ENCODE data around the gene PIBF1. TPM values are rescaled to one million over a fixed set of nuclear protein-coding genes. Genes with fewer than 3 reads are reported as not detected.
A peak's percentile ranks its signal among the peaks of the same experiment; 100 is the strongest.
"Not testable (repeated sequence)": the region's sequence is repeated elsewhere in the genome, so short reads cannot be mapped to it uniquely, and the experiment has no call there.

Gene PIBF1
- total RNA-seq, 1 donor from 2014 or later = 16.5 TPM

GRCh38 chr13:72820156-72820897 lies 38.4 kb downstream of the PIBF1 start:
- DNase-seq (ENCODE audit: low spot score) = no peak

DNA sequence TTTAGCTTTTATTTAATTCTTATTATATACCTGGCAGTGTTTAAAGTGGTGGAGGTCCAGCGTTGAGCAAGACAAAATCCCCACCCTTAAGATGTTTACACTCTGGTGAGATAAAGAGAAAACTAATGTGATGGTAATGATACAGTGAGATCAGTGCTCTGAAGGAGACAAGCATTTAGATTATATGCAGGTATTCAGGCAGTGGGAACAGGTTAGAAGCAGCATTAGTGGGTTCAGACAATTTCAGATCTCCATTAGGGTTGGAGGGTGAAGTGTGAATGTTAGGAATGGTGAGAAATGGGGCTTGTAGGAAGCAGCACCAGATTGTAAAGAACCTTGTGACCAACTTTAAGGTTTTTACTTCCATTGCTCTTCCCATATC lies 39.0 kb downstream of the PIBF1 start:
- DNase-seq (ENCODE audit: low spot score) = no peak

- no peak for DNase-seq (ENCODE audit: low spot score)
These were observed 41.1 kb downstream of the PIBF1 start for GRCh38 chr13:72823081-72823480.

DNA sequence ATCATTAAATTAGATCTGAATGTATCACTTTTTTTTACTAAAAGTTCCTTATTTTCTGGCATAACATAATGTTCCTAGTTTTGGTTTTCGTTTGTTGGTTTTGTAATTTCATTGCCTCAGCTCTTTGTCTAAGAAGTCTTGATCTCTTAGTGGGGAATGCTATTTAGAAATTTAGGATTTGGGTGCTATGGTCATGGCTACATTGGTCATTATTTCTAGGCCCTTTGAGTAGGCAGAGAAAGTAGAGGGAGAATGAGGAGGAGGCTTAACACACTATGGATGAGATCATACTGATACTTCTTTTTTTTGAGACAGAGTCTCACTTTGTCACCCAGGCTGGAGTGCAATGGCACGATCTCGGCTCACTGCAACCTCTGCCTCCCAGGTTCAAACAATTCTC lies 41.8 kb downstream of the PIBF1 start:
- no peak for DNase-seq (ENCODE audit: low spot score)

DNA sequence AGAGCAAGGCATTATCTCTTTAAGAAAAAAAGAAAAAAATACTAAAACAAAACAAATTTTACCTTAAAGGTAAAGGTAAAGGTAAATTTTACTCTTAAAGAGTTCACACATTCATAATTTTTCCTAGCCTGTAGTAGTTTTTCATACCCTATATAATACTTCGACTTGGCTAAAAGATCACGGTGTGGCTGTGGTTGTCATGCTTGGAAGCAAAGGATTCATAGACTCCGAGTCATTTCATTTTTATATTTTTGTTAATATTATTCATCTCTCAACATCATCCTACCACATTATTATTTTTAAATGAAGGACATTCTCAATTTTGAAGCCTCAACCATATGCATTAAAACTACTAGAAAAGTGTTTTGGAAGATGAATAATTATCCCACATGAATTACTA lies 52.7 kb downstream of the PIBF1 start:
- DNase-seq (ENCODE audit: low spot score) = no peak

DNA sequence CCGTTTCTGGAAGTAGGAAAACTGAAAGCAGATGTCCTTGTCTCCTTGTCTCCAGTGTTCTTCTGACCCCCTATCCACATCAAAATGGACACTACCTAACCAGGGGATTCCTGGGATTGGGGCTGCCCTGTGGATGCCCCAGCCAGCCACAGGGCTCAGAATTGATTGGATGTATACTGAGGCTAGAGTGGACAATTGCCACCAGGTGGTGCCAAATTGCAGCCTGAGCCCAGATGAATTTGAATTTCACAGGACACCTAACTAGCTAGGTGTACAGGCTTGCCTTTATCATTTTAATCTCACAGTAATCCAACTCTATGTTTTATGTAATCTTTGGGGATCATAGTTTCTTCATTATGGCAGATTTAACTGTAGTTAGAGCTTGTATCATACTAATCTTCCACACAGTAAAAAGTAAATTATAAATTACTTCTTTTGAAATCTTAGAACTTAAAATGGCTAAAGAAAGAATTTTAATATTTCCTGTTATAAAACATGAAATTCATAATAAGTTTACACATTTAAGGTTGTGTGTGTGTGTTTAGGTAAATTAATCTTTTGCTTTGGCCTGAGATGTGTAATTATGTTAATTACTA lies 58.0 kb downstream of the PIBF1 start:
- peak; percentile 58 for DNase-seq (ENCODE audit: low spot score)

- DNase-seq (ENCODE audit: low spot score) = no peak
These were observed 61.1 kb downstream of the PIBF1 start for GRCh38 chr13:72842991-72843390.

- not testable (repeated sequence) for DNase-seq (ENCODE audit: low spot score)
These were observed 63.2 kb downstream of the PIBF1 start for GRCh38 chr13:72845148-72845547.

- no peak for DNase-seq (ENCODE audit: low spot score)
These were observed 67.6 kb downstream of the PIBF1 start for GRCh38 chr13:72849571-72849970.

GRCh38 chr13:72850959-72851677 lies 69.2 kb downstream of the PIBF1 start:
- no peak for DNase-seq (ENCODE audit: low spot score)

DNA sequence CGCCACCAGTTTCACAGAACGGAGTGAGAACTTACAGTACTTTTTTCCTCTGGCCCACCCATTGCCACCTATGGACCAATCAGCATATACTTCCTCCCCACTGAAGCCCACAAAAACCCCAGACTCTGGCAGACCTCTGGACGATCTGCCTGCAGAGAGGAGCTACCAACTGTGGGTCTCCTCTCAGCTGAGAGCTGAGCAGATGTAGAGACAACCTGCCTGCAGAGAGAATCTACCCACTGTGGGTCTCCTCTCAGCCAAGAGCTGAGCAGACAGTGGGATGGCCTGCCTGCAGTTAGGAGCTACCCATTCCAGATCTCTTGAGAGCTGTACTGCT lies 69.7 kb downstream of the PIBF1 start:
- DNase-seq (ENCODE audit: low spot score) = no peak

GRCh38 chr13:72852207-72852606 lies 70.3 kb downstream of the PIBF1 start:
- DNase-seq (ENCODE audit: low spot score) = no peak

- no peak for DNase-seq (ENCODE audit: low spot score)
These were observed 71.1 kb downstream of the PIBF1 start for GRCh38 chr13:72853000-72853399.

DNA sequence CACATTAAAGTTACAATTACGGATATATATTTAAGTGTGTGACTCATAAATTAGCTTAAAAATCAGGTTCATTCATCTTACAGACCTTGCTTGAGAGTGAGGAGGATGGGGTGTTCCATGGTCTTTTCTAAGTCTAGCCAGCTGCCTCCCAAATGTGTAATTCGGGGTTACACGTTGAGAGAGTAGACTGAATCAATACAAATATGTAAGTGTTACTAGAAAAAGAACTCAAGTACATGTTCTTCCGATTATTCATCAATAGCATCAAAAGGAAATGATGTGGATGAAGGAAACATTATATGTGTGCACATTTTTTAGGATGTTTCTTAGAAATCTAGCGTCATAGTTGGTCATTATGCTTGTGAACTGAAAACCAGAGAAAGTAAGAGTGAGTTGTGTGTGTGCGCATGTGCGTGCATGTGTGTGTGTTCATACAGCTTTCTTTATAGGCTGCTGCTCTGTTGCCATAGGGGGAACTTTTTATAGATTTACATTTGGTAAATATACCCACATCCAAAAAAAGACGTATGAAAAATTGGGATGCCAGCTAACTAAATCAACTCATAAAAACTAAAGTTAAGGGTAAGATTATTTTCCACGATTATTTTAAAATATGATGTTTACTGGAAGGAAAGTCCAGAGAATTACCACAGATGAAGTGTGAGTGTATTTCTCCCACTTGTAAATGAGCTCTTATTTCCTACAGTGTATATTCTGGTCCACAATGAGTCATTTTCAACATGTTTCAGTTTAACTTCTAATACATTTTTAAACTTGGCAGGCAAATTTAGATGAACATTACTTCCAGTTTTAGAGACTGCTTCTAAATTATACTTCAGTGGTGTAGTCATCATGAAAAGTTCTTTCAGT lies 82.4 kb downstream of the PIBF1 start:
- DNase-seq (ENCODE audit: low spot score) = no peak

GRCh38 chr13:72868229-72868628 lies 86.3 kb downstream of the PIBF1 start:
- no peak for DNase-seq (ENCODE audit: low spot score)

GRCh38 chr13:72875233-72875632 lies 93.3 kb downstream of the PIBF1 start:
- no peak for DNase-seq (ENCODE audit: low spot score)

DNA sequence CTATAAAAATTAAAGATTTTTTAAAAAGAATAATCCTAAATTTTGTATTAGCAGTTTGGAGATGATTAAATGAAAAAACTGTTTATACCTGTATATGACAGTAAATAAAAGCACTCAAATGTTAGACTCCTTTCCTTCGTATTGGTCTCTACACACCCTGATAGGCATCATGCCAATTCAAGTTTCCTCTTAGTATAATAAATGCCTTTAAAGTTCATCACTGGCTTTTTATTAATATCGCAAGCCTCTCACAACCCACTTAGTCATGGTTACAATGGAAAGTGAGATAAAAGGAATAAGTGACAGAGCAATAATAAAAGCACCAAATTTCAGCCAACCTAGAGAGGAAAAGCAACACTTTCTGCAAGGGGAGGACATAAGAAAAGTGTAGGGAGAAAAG lies 102.2 kb downstream of the PIBF1 start:
- DNase-seq (ENCODE audit: low spot score) = no peak

GRCh38 chr13:72886272-72887067 lies 104.5 kb downstream of the PIBF1 start:
- DNase-seq (ENCODE audit: low spot score) = no peak

- no peak for DNase-seq (ENCODE audit: low spot score)
These were observed 107.6 kb downstream of the PIBF1 start for GRCh38 chr13:72889495-72889894.

DNA sequence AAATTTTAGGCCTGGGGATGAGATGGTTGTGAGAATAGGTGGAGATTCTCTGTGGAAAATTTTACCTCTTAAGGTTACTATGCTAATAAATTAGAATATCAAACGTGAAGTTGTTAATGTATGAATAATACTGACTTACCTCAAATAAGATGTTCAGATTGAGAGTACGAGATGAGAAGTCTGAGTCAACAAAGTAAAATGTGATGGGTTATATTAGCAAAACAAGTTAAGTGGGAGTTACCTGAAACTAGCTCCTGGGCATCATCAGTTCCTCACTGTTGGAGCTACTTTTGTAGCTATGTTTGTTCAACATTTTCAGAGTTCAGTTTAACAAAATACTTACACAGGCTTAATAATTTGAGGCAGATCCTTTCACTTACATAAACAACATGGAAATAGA lies 108.6 kb downstream of the PIBF1 start:
- DNase-seq (ENCODE audit: low spot score) = no peak

DNA sequence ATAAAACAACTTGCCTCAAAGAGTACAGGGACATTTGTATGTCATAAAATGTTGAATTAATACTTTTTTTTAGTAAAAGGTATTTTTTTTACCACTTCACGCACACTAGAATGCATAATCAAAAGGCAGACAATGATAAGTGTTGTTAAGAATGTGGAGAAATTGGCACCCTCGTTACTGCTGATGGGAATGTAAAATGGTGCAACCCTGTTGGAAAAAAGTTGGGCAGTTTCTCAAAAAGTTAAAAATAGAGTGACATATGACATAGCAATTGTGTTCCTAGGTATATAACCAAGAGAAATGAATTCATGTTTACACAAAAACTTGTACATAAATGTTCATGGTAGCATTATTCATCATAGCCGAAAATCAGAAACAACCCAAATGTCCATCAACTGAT lies 109.5 kb downstream of the PIBF1 start:
- no peak for DNase-seq (ENCODE audit: low spot score)
